Measurements from ENCODE around the gene EMX2. TPM values are rescaled to one million over a fixed set of nuclear protein-coding genes. Genes with fewer than 3 reads are reported as not detected.

The EMX2 gene
- total RNA-seq, 3 donors from 2014 or later (not counting 1 experiment from before 2014, with no cell fraction given): not detected

Other genes starting within 250 kb of the EMX2 start
- 10 to 100 TPM; 44.5 to 64.3 (median 51.8) TPM for gene PDZD8, start 167.3 kb upstream of the EMX2 start, total RNA-seq

All from natural killer cell (primary cell).